Cortex of kidney (tissue), 1 donor: Measurements from ENCODE around the gene SPNS2.

Source experiments
- DNase-seq: peaks from one replicate; lab custom pipeline; 2025; lab: John Stamatoyannopoulos, UW

Gene SPNS2

GRCh38 chr17:4503283-4504025, 4.8 kb downstream of the SPNS2 start:
- no peak for DNase-seq

GRCh38 chr17:4504188-4504587, 5.5 kb downstream of the SPNS2 start:
- DNase-seq, result no peak

GRCh38 chr17:4505187-4505586, 6.5 kb downstream of the SPNS2 start:
- no peak for DNase-seq

GRCh38 chr17:4506175-4506813, 7.6 kb downstream of the SPNS2 start:
- DNase-seq, result no peak

- no peak for DNase-seq
Measured at GRCh38 chr17:4506892-4507291, 8.2 kb downstream of the SPNS2 start.

GRCh38 chr17:4507361-4508111, 8.9 kb downstream of the SPNS2 start:
- DNase-seq, result no peak

- no peak for DNase-seq
Measured at GRCh38 chr17:4508207-4508606, 9.5 kb downstream of the SPNS2 start.

- no peak for DNase-seq
Measured at GRCh38 chr17:4509401-4509800, 10.7 kb downstream of the SPNS2 start.

GRCh38 chr17:4509923-4510617, 11.4 kb downstream of the SPNS2 start:
- DNase-seq, result no peak

GRCh38 chr17:4510618-4510941, 11.9 kb downstream of the SPNS2 start:
- no peak for DNase-seq

- no peak for DNase-seq
Measured at GRCh38 chr17:4511199-4511932, 12.7 kb downstream of the SPNS2 start.

- no peak for DNase-seq
Measured at GRCh38 chr17:4512156-4513112, 13.8 kb downstream of the SPNS2 start.

- no peak for DNase-seq
Measured at GRCh38 chr17:4513113-4514032, 14.7 kb downstream of the SPNS2 start.

- no peak for DNase-seq
Measured at GRCh38 chr17:4514206-4514605, 15.5 kb downstream of the SPNS2 start.

- DNase-seq, result no peak
Measured at GRCh38 chr17:4514779-4515178, 16.1 kb downstream of the SPNS2 start.

- DNase-seq, result no peak
Measured at GRCh38 chr17:4515501-4515900, 16.8 kb downstream of the SPNS2 start.

- DNase-seq, result no peak
Measured at GRCh38 chr17:4516735-4517134, 18.1 kb downstream of the SPNS2 start.

GRCh38 chr17:4518901-4519300, 20.2 kb downstream of the SPNS2 start:
- DNase-seq, result no peak

- no peak for DNase-seq
Measured at GRCh38 chr17:4519361-4519788, 20.7 kb downstream of the SPNS2 start.
